A549 (cell line): ENCODE results near the gene PRG3. TPM values are rescaled to one million over a fixed set of nuclear protein-coding genes. Genes with fewer than 3 reads are reported as not detected.

Source experiments
- ATAC-seq, 2 experiments: fragments of 200-7000 bp in 1 of 2; fragments of >200 bp in 1 of 2; cut with Nextera tagmentation in 1 of 2; cut with Tn5 transposase in 1 of 2; 3 replicates each; pipeline versions ENCODE4 v1.8.0 to v1.9.1; 2018 to 2020; ENCODE audit warnings: mild to moderate bottlenecking in 1 of 2, moderate library complexity in 1 of 2
- CTCF ChIA-PET: fragments of 300-600 bp; sonication (Branson Sonifier 250); formaldehyde crosslinking; extraction: SDS; loops from one replicate; lab custom pipeline; 2021; ENCODE audit warnings: antibody characterized with exemption, inconsistent platforms; lab: Yijun Ruan, JAX
- POLR2A ChIA-PET: fragments of 350-600 bp; formaldehyde crosslinking; extraction: SDS; loops from one replicate; lab custom pipeline; 2021; ENCODE audit warnings: antibody characterized with exemption, inconsistent platforms; lab: Yijun Ruan, JAX
- DNase-seq, 2 experiments: peaks; one replicate each; pipeline versions ENCODE4 v3.0.0 to v3.0.0-alpha.2; 2011 to 2016; ENCODE audit warnings: low read depth in 1 of 2, low spot score in 1 of 2
- FAIRE-seq: peaks from 2 replicates; lab custom pipeline; 2011; peaks lifted over from hg19 to GRCh38; lab: Jason Lieb, UNC
- H3K27ac ChIP-seq, 2 experiments: fragments of >200 bp; sonication (Bioruptor Twin); formaldehyde crosslinking; 3 replicates each; pipeline ENCODE4 v1.5.1; 2016 to 2017
- H3K4me1 ChIP-seq: fragments of >200 bp; sonication (Bioruptor Twin); formaldehyde crosslinking; 3 replicates; pipeline ENCODE4 v1.6.1; 2016
- H3K4me2 ChIP-seq: fragments of >200 bp; sonication (Bioruptor Twin); formaldehyde crosslinking; 3 replicates; pipeline ENCODE4 v1.6.1; 2016
- H3K4me3 ChIP-seq: fragments of >200 bp; sonication (Bioruptor Twin); formaldehyde crosslinking; 3 replicates; pipeline ENCODE4 v1.5.1; 2016
- H3K9me3 ChIP-seq: fragments of >200 bp; sonication (Bioruptor Twin); formaldehyde crosslinking; 3 replicates; pipeline ENCODE4 v1.6.1; 2016
- CBX2 ChIP-seq: fragments of 200-600 bp; sonication (generic); IDR thresholded peaks from 2 replicates; pipeline ENCODE4 v1.6.1; 2016; ENCODE audit warnings: low read depth, mild to moderate bottlenecking, borderline replicate concordance
- CBX8 ChIP-seq: fragments of 200-600 bp; sonication (generic); IDR thresholded peaks from 2 replicates; pipeline ENCODE4 v1.6.1; 2016
- CHD4 ChIP-seq: fragments of 200-600 bp; sonication (generic); IDR thresholded peaks from 2 replicates; pipeline ENCODE4 v1.6.1; 2016; ENCODE audit warnings: antibody characterized with exemption, mild to moderate bottlenecking, borderline replicate concordance
- E2F6 ChIP-seq: IDR thresholded peaks from 2 replicates; pipeline ENCODE4 v1.6.1; 2012; ENCODE audit warnings: low read depth, borderline replicate concordance
- EHMT2 ChIP-seq: fragments of 200-600 bp; sonication (generic); IDR thresholded peaks from 2 replicates; pipeline ENCODE4 v1.6.1; 2016; ENCODE audit warnings: antibody characterized with exemption, low read depth, mild to moderate bottlenecking, moderate library complexity
- EP300 ChIP-seq, 2 experiments: fragments of >200 bp; sonication (Bioruptor Twin); formaldehyde crosslinking; IDR thresholded peaks; 2 replicates in 1 of 2; 3 replicates in 1 of 2; pipeline ENCODE4 v1.6.1; 2016 to 2017
- HEYL ChIP-seq: fragments of 250-450 bp; sonication (Bioruptor Pico); IDR thresholded peaks from 2 replicates; pipeline ENCODE4 v1.8.0; 2021; ENCODE audit warnings: mild to moderate bottlenecking, moderate library complexity
- HMGXB4 ChIP-seq: fragments of 250-450 bp; sonication (Bioruptor Pico); IDR thresholded peaks from 2 replicates; pipeline ENCODE4 v1.5.0; 2021; ENCODE audit warnings: mild to moderate bottlenecking, moderate library complexity, borderline replicate concordance
- HOXA7 ChIP-seq: fragments of 250-450 bp; sonication (Bioruptor Pico); IDR thresholded peaks from 2 replicates; pipeline ENCODE4 v1.5.0; 2020; ENCODE audit warnings: mild to moderate bottlenecking, moderate library complexity
- HOXB13 ChIP-seq: fragments of 250-450 bp; sonication (Bioruptor Pico); IDR thresholded peaks from 2 replicates; pipeline ENCODE4 v1.5.0; 2020; ENCODE audit warnings: low read depth, mild to moderate bottlenecking, moderate library complexity
- MAFK ChIP-seq: fragments of 450-650 bp; IDR thresholded peaks from 2 replicates; pipeline ENCODE4 v1.6.1; 2014; ENCODE audit not compliant: partially characterized antibody
- MAZ ChIP-seq: fragments of 150-350 bp; IDR thresholded peaks from 2 replicates; pipeline ENCODE4 v1.6.1; 2014; ENCODE audit warnings: antibody characterized with exemption, low read depth, low read length, borderline replicate concordance
- NFE2L2 ChIP-seq: fragments of 150-350 bp; conservative IDR thresholded peaks from 2 replicates; pipeline ENCODE4 v1.6.1; 2014; ENCODE audit warnings: low read length
- NPAS2 ChIP-seq: fragments of 250-450 bp; sonication (Bioruptor Pico); IDR thresholded peaks from 2 replicates; pipeline ENCODE4 v1.8.0; 2022; ENCODE audit warnings: mild to moderate bottlenecking, moderate library complexity, borderline replicate concordance
- RCOR1 ChIP-seq: fragments of 150-350 bp; IDR thresholded peaks from 2 replicates; pipeline ENCODE4 v1.6.1; 2014; ENCODE audit warnings: antibody characterized with exemption, low read length, low read depth
- SMC3 ChIP-seq: fragments of >200 bp; sonication (Bioruptor Twin); formaldehyde crosslinking; IDR thresholded peaks from 3 replicates; pipeline ENCODE4 v1.6.1; 2018; ENCODE audit warnings: inconsistent platforms
- USF2 ChIP-seq: fragments of 450-650 bp; IDR thresholded peaks from 2 replicates; pipeline ENCODE4 v1.6.1; 2014; ENCODE audit warnings: antibody characterized with exemption
- ZSCAN20 ChIP-seq: fragments of 250-450 bp; sonication (Bioruptor Pico); IDR thresholded peaks from 2 replicates; pipeline ENCODE4 v1.8.0; 2022; ENCODE audit warnings: mild to moderate bottlenecking, moderate library complexity
- WGBS: methylation state at CpG from one replicate; pipeline ENCODE4 v1.1.6; 2017; ENCODE audit errors: missing lambda C conversion rate; 5-methylcytosine and 5-hydroxymethylcytosine counted together
- polyA plus RNA-seq, 4 experiments: library from polyadenylated mRNA; depleted of rRNA in 3 of 4; stranded (reverse); fragments of >200 nt; fragmentation: RNase III in 1 of 4; extraction: RNeasy Plus Mini Kit Qiagen cat#74134 plus additional on column Dnase treatment in 1 of 4; gene quantifications; 2 replicates in 3 of 4; 3 replicates in 1 of 4; pipeline ENCODE4 v1.2.3, GENCODE V29; 2011 to 2017
- TF ChIP-seq, protein P1 (sequence below): IDR thresholded peaks from 2 replicates; pipeline ENCODE4 v1.6.1; 2012
- TF ChIP-seq, protein P2 (sequence below): fragments of >200 bp; sonication (Bioruptor Twin); formaldehyde crosslinking; IDR thresholded peaks from 3 replicates; pipeline ENCODE4 v1.5.1; 2016
- TF ChIP-seq, protein P3 (sequence below): fragments of >200 bp; sonication (Bioruptor Twin); formaldehyde crosslinking; IDR thresholded peaks from 2 replicates; pipeline ENCODE4 v1.6.1; 2016
- TF ChIP-seq, protein P4 (sequence below): fragments of >200 bp; sonication (Bioruptor Twin); formaldehyde crosslinking; IDR thresholded peaks from 3 replicates; pipeline ENCODE4 v1.6.1; 2016

PRG3 gene
- polyA plus RNA-seq, 2 of the 4 experiments (the other 2 are of a cell fraction), result not detected

DNA sequence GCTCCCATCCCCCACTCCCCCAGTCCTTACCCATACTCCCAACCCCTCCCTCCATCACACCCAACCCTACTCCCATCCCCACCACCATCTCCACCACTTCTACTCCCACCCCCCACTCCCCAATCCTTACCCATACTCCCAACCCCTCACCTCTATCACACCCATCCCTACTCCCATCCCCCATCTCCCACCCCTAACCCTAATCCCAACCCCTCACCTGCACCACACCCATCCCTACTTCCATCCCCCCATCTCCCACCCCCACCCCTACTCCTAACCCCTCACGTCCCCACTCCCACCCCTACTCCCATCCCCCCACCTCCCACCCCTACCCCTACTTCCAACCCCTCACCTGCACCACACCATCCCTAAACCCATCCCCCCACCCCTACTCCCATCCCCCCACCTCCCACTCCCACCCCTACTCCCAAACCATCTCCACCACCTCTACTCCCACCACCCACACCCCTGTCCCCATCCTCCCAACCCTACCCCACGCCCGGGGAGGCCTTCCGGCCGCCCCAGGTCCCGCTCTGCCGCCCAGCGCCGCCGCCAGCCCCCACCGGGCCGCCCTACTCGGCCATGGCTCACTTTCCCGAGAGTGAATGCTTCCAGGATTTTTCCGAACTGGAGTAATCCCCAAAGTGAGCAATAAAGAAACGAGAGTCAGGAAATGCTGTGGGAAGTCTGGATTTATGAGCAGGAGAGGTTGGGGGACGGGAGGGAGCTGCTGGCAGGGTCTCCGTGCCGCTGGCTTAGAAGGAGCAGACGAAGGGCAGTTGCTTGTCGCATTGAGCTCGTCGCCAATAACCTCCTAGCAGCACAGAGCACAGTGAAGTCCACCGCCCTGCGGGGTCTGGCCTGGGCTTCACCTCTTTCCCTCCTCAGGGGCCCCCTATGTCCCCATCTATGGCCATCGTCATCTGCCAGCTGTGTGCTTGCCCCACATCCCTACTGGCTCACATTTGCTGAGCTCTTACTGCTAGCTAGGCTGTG lies 4.6 kb downstream of the PRG3 start:
- Histone ChIP-seq H3K4me1 (peaks cover 17% of the 10 kb centered on the region; the same call in 2 of the 3 replicates), H3K4me2 (0 out of 3 replicates have a peak overlapping the region, but pooled peaks have one; percentile 17), H3K9me3 (no peaks in the 10 kb centered on the region), H3K27ac (no peak overlapping the region), H3K4me3 (no peak overlapping the region)
- POLR2A ChIA-PET, result no interaction called here
- DNase-seq, result no peak
- CTCF ChIA-PET, result interaction anchor here (3.2 kb wide), 1 partner anchor 81 kb away, joined by 10 read pairs; no protein-coding TSS in a partner anchor
- no peak for FAIRE-seq
- TF ChIP-seq ZSCAN20 (CRISPR knock-in tag), result no peak
- TF ChIP-seq EP300 (IDR thresholded peaks at IDR 0.05), result no peak
- TF ChIP-seq, protein P1, sequence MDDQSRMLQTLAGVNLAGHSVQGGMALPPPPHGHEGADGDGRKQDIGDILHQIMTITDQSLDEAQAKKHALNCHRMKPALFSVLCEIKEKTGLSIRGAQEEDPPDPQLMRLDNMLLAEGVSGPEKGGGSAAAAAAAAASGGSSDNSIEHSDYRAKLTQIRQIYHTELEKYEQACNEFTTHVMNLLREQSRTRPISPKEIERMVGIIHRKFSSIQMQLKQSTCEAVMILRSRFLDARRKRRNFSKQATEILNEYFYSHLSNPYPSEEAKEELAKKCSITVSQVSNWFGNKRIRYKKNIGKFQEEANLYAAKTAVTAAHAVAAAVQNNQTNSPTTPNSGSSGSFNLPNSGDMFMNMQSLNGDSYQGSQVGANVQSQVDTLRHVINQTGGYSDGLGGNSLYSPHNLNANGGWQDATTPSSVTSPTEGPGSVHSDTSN, result no peak
- no peak for TF ChIP-seq EHMT2
- TF ChIP-seq USF2, result no peak
- TF ChIP-seq NPAS2, result no peak
- no peak for TF ChIP-seq MAZ
- TF ChIP-seq, protein P2, sequence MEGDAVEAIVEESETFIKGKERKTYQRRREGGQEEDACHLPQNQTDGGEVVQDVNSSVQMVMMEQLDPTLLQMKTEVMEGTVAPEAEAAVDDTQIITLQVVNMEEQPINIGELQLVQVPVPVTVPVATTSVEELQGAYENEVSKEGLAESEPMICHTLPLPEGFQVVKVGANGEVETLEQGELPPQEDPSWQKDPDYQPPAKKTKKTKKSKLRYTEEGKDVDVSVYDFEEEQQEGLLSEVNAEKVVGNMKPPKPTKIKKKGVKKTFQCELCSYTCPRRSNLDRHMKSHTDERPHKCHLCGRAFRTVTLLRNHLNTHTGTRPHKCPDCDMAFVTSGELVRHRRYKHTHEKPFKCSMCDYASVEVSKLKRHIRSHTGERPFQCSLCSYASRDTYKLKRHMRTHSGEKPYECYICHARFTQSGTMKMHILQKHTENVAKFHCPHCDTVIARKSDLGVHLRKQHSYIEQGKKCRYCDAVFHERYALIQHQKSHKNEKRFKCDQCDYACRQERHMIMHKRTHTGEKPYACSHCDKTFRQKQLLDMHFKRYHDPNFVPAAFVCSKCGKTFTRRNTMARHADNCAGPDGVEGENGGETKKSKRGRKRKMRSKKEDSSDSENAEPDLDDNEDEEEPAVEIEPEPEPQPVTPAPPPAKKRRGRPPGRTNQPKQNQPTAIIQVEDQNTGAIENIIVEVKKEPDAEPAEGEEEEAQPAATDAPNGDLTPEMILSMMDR, result no peak
- TF ChIP-seq HOXA7 (CRISPR knock-in tag), result no peak
- TF ChIP-seq HOXB13, result no peak
- 45% methylated on average over 25 of the region's 26 CpGs for WGBS
- no peak; a peak in 1 of 6 replicates for ATAC-seq

DNA sequence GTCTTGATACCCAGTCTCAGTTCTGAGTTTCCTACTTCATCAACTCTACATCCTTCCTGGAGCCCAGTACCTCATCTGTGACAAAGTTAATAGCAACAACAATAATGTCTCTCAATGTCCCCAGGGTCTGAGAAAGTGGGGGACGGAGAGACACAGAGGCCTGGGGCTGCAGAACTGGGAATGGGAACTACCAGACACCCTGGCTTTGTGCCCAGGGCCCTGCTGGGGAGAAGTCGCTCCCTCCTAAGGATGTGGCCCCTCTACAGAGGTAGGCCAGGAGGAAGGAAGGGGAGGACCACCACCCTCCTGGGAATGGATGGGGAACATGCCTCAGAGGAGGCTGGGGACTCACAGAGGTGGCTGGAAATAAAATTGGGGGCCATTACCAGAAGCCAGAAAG lies 5.5 kb downstream of the PRG3 start:
- DNase-seq (no peak), ATAC-seq (no peak), FAIRE-seq (no peak)
- TF ChIP-seq NFE2L2, result no peak
- TF ChIP-seq CHD4, result no peak
- no peak for TF ChIP-seq ZSCAN20 (CRISPR knock-in tag)
- TF ChIP-seq SMC3, result no peak
- TF ChIP-seq RCOR1, result no peak
- no peak for TF ChIP-seq E2F6
- TF ChIP-seq MAFK, result no peak
- TF ChIP-seq CBX8, result no peak
- TF ChIP-seq, protein P2, result no peak
- TF ChIP-seq, protein P3, sequence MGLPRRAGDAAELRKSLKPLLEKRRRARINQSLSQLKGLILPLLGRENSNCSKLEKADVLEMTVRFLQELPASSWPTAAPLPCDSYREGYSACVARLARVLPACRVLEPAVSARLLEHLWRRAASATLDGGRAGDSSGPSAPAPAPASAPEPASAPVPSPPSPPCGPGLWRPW, result no peak
- no peak for TF ChIP-seq HEYL
- no peak for TF ChIP-seq HMGXB4 (CRISPR knock-in tag)
- TF ChIP-seq, protein P4, sequence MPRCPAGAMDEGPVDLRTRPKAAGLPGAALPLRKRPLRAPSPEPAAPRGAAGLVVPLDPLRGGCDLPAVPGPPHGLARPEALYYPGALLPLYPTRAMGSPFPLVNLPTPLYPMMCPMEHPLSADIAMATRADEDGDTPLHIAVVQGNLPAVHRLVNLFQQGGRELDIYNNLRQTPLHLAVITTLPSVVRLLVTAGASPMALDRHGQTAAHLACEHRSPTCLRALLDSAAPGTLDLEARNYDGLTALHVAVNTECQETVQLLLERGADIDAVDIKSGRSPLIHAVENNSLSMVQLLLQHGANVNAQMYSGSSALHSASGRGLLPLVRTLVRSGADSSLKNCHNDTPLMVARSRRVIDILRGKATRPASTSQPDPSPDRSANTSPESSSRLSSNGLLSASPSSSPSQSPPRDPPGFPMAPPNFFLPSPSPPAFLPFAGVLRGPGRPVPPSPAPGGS, result no peak
- TF ChIP-seq, protein P1, result no peak
- TF ChIP-seq CBX2, result no peak
- Histone ChIP-seq H3K9me3 (no peaks in the 10 kb centered on the region), H3K4me2 (no peak overlapping the region), H3K4me1 (peaks cover 17% of the 10 kb centered on the region; the same call in 2 of the 3 replicates), H3K27ac (no peak overlapping the region), H3K4me3 (no peak overlapping the region)
- 85% methylated on average over 2 of the region's 2 CpGs for WGBS
- ChIA-PET POLR2A (no interaction called here), CTCF (no interaction called here)
